Body of pancreas (tissue), 4 donors: ENCODE data around the gene SMAP1. TPM values are rescaled to one million over a fixed set of nuclear protein-coding genes. Genes with fewer than 3 reads are reported as not detected.
A peak's percentile ranks its signal among the peaks of the same experiment; 100 is the strongest.

Experiments used
- ATAC-seq: fragments of 150-250 bp; one replicate; pipeline ENCODE4 v1.9.1; 2016
- DNase-seq, 4 donors: peaks; one replicate each; pipeline ENCODE4 v3.0.0-alpha.2; 2019
- H3K27ac ChIP-seq, 4 donors: fragments of 200-600 bp; sonication (generic); 1 replicate in 3 of 4; 2 replicates in 1 of 4; pipeline versions ENCODE4 v1.5.1 to v1.6.1; 2016 to 2019; ENCODE audit warnings: mild to moderate bottlenecking in 1 of 4, mixed read lengths in 1 of 4, moderate library complexity in 1 of 4
- H3K27me3 ChIP-seq, 2 donors: fragments of 200-600 bp; sonication (generic); one replicate each; pipeline ENCODE4 v1.6.0; 2016; ENCODE audit warnings: mild to moderate bottlenecking in 1 of 2
- H3K36me3 ChIP-seq, 2 donors: fragments of 200-600 bp; sonication (generic); replicated peaks in 1 of 2; 2 replicates each; pipeline ENCODE4 v1.5.1; 2016; ENCODE audit warnings: low read depth in 2 of 2; ENCODE audit not compliant: insufficient read depth in 1 of 2
- H3K4me1 ChIP-seq: fragments of 200-600 bp; sonication (generic); one replicate; pipeline ENCODE4 v1.6.0; 2016
- H3K4me3 ChIP-seq, 2 donors: fragments of 200-600 bp; sonication (generic); 1 replicate in 1 of 2; 2 replicates in 1 of 2; pipeline ENCODE4 v1.5.1; 2016 to 2019
- H3K9me3 ChIP-seq, 3 donors: fragments of 200-600 bp; sonication (generic); 1 replicate in 2 of 3; 2 replicates in 1 of 3; pipeline ENCODE4 v1.5.1; 2016
- CTCF ChIP-seq, 7 experiments: fragments of 450-650 bp in 4 of 7; fragments of 200-600 bp in 3 of 7; sonication (generic) in 3 of 7; IDR thresholded peaks; one replicate each; pipeline ENCODE4 v1.5.1; 2016 to 2019; ENCODE audit warnings: antibody characterized with exemption in 7 of 7
- POLR2A ChIP-seq, 3 donors: fragments of 450-650 bp; IDR thresholded peaks; one replicate each; pipeline ENCODE4 v1.6.1; 2016; ENCODE audit warnings: antibody characterized with exemption in 3 of 3, mild to moderate bottlenecking in 2 of 3
- WGBS, 2 donors: methylation state at CpG; one replicate each; pipeline ENCODE4 v1.1.5; 2017; 5-methylcytosine and 5-hydroxymethylcytosine counted together
- intact Hi-C: fragments of 100-400 bp; cut with DNase I; formaldehyde crosslinking; loops from one replicate; pipeline ENCODE4 v1.15.1; 2023
- total RNA-seq, 2 donors: library from RNA; depleted of rRNA; stranded (reverse); fragments of >200 nt; gene quantifications; one replicate each; pipeline ENCODE4 v1.1.0, GENCODE V29; 2016

SMAP1 gene
- 10 to 100 TPM; 22.1 to 34.3 TPM for total RNA-seq

- WGBS, 2 donors = 0 to 1% methylated on average over 3 to 79 of the region's 90 CpGs
- H3K9me3 ChIP-seq = no peaks in the 10 kb centered on the region
- no peaks in the 10 kb centered on the region for H3K36me3 ChIP-seq
- DNase-seq (peak; percentile 96 to 97 (median 96)), ATAC-seq (peak; percentile 96)
- peak; percentile 94 to 95 (median 94) for TF ChIP-seq POLR2A (IDR thresholded peaks at IDR 0.05)
- TF ChIP-seq CTCF (IDR thresholded peaks at IDR 0.05) = no peak
- intact Hi-C loops = no loop called here
- no peaks in the 10 kb centered on the region for H3K27me3 ChIP-seq
- peak within 1 kb of the TSS; percentile 81 to 93 for H3K4me3 ChIP-seq
- H3K4me1 ChIP-seq = peaks cover 54% of the 10 kb centered on the region
- peak within 1 kb of the TSS; percentile 92 to 98 (median 96) for H3K27ac ChIP-seq
Measured at GRCh38 chr6:70667711-70668498, at the start of gene SMAP1. SMAP1 (plus strand) TSS chr6:70667883; CDS start chr6:70668024, 141 bp downstream.

GRCh38 chr6:70620746-70621145, 46.9 kb upstream of the SMAP1 start:
- intact Hi-C loops = no loop called here
- 44 to 79% methylated on average over 1 of the region's 1 CpG for WGBS, 2 donors
- H3K4me3 ChIP-seq = no peak overlapping the region

GRCh38 chr6:70622461-70622860, 45.2 kb upstream of the SMAP1 start:
- Histone ChIP-seq H3K4me3 (no peak overlapping the region), H3K27me3 (no peaks in the 10 kb centered on the region), H3K36me3 (no peaks in the 10 kb centered on the region), H3K4me1 (no peaks in the 10 kb centered on the region), H3K27ac (no peak overlapping the region), H3K9me3 (no peaks in the 10 kb centered on the region)
- WGBS, 2 donors = 58 to 74% methylated on average over 1 of the region's 1 CpG
- ATAC-seq (no peak), DNase-seq (no peak)
- intact Hi-C loops = no loop called here
- TF ChIP-seq POLR2A (IDR thresholded peaks at IDR 0.05) (no peak), CTCF (IDR thresholded peaks at IDR 0.05) (no peak)

More at GRCh38 chr6:70620746-70621145, 46.9 kb upstream of the SMAP1 start:
- Histone ChIP-seq H3K27ac (no peak overlapping the region), H3K9me3 (no peaks in the 10 kb centered on the region), H3K36me3 (no peaks in the 10 kb centered on the region), H3K27me3 (no peaks in the 10 kb centered on the region), H3K4me1 (no peaks in the 10 kb centered on the region)
- DNase-seq (no peak), ATAC-seq (no peak)
- TF ChIP-seq POLR2A (IDR thresholded peaks at IDR 0.05) = no peak
- TF ChIP-seq CTCF (IDR thresholded peaks at IDR 0.05) = no peak

GRCh38 chr6:70625436-70625835, 42.2 kb upstream of the SMAP1 start:
- no peaks in the 10 kb centered on the region for H3K9me3 ChIP-seq
- intact Hi-C loops = no loop called here

More at GRCh38 chr6:70625436-70625835, 42.2 kb upstream of the SMAP1 start:
- no peaks in the 10 kb centered on the region for H3K27me3 ChIP-seq
- no peak overlapping the region for H3K4me3 ChIP-seq
- DNase-seq (no peak), ATAC-seq (no peak)
- no peaks in the 10 kb centered on the region for H3K36me3 ChIP-seq
- no peak overlapping the region for H3K27ac ChIP-seq
- H3K4me1 ChIP-seq = no peaks in the 10 kb centered on the region
- TF ChIP-seq CTCF (IDR thresholded peaks at IDR 0.05) = no peak
- no peak for TF ChIP-seq POLR2A (IDR thresholded peaks at IDR 0.05)
